WTC11 (cell line): Measurements from ENCODE around the gene L1CAM. TPM values are rescaled to one million over a fixed set of nuclear protein-coding genes. Genes with fewer than 3 reads are reported as not detected.
A peak's percentile ranks its signal among the peaks of the same experiment; 100 is the strongest.

Experiments
- ATAC-seq: fragments of 200-7000 bp; cut with Tn5 transposase; 2 replicates; pipeline ENCODE4 v1.10.0; 2021; ENCODE audit warnings: mild to moderate bottlenecking, moderate library complexity
- CTCF ChIA-PET: fragments of 300-600 bp; sonication (Branson Sonifier 250); formaldehyde crosslinking; loops from one replicate; lab custom pipeline; 2021; ENCODE audit warnings: antibody characterized with exemption; lab: Charles Lee
- POLR2A ChIA-PET: fragments of 350-600 bp; sonication (Branson Sonifier 250); formaldehyde crosslinking; loops from one replicate; lab custom pipeline; 2021; ENCODE audit warnings: antibody characterized with exemption; lab: Charles Lee
- DNase-seq: peaks from one replicate; pipeline ENCODE4 v3.0.0; 2021; ENCODE audit warnings: low spot score
- H3K27ac Mint-ChIP-seq: 2 replicates; pipeline ENCODE4 v1.8.0; 2021; ENCODE audit warnings: mixed read lengths
- H3K27me3 Mint-ChIP-seq: 2 replicates; pipeline ENCODE4 v1.8.0; 2021; ENCODE audit warnings: low read depth, mild to moderate bottlenecking, moderate library complexity, mixed read lengths
- H3K36me3 Mint-ChIP-seq: 2 replicates; pipeline ENCODE4 v1.8.0; 2021; ENCODE audit warnings: mixed read lengths
- H3K4me1 Mint-ChIP-seq: 2 replicates; pipeline ENCODE4 v1.8.0; 2022; ENCODE audit warnings: mixed read lengths
- H3K4me3 Mint-ChIP-seq: 2 replicates; pipeline ENCODE4 v1.8.0; 2021; ENCODE audit warnings: mild to moderate bottlenecking, moderate library complexity, mixed read lengths
- H3K9me3 Mint-ChIP-seq: 2 replicates; pipeline ENCODE4 v1.8.0; 2021; ENCODE audit warnings: mixed read lengths
- AFF4 ChIP-seq: sonication (generic); formaldehyde crosslinking; IDR thresholded peaks from 2 replicates; pipeline ENCODE4 v1.8.1; 2023; ENCODE audit warnings: mild to moderate bottlenecking, missing genetic modification reagents, borderline replicate concordance
- CBFB ChIP-seq: sonication (generic); formaldehyde crosslinking; IDR thresholded peaks from 2 replicates; pipeline ENCODE4 v1.8.1; 2022; ENCODE audit warnings: mild to moderate bottlenecking, low read depth, missing genetic modification reagents
- CTCF ChIP-seq: fragments of 200-600 bp; IDR thresholded peaks from 2 replicates; pipeline ENCODE4 v1.8.0; 2022; ENCODE audit warnings: antibody characterized with exemption
- E2F5 ChIP-seq: sonication (generic); formaldehyde crosslinking; IDR thresholded peaks from 2 replicates; pipeline ENCODE4 v1.8.1; 2022; ENCODE audit warnings: mild to moderate bottlenecking, moderate library complexity, missing genetic modification reagents
- ETV6 ChIP-seq: sonication (generic); formaldehyde crosslinking; IDR thresholded peaks from 2 replicates; pipeline ENCODE4 v1.8.1; 2022; ENCODE audit warnings: mild to moderate bottlenecking, missing genetic modification reagents
- FOXP4 ChIP-seq: sonication (generic); formaldehyde crosslinking; IDR thresholded peaks from 2 replicates; pipeline ENCODE4 v1.8.0; 2022; ENCODE audit warnings: mild to moderate bottlenecking, missing genetic modification reagents
- GTF2I ChIP-seq: fragments of 250-450 bp; sonication (Bioruptor Pico); conservative IDR thresholded peaks from 2 replicates; pipeline ENCODE4 v1.4.0; 2021; ENCODE audit warnings: mild to moderate bottlenecking
- IRF2 ChIP-seq: sonication (generic); formaldehyde crosslinking; IDR thresholded peaks from 2 replicates; pipeline ENCODE4 v1.8.0; 2022; ENCODE audit warnings: low read depth, missing genetic modification reagents, borderline replicate concordance
- JAZF1 ChIP-seq: fragments of 250-450 bp; sonication (Bioruptor Pico); IDR thresholded peaks from 2 replicates; pipeline ENCODE4 v1.9.0; 2021; ENCODE audit warnings: moderate library complexity, mild to moderate bottlenecking, inconsistent platforms
- OVOL2 ChIP-seq: fragments of 250-450 bp; sonication (Bioruptor Pico); IDR thresholded peaks from 2 replicates; pipeline ENCODE4 v1.9.0; 2021; ENCODE audit warnings: mild to moderate bottlenecking, borderline replicate concordance
- SP1 ChIP-seq: sonication (generic); formaldehyde crosslinking; conservative IDR thresholded peaks from 2 replicates; pipeline ENCODE4 v1.8.1; 2022; ENCODE audit warnings: missing genetic modification reagents
- STAT6 ChIP-seq: sonication (generic); formaldehyde crosslinking; conservative IDR thresholded peaks from 2 replicates; pipeline ENCODE4 v1.8.1; 2023; ENCODE audit warnings: mild to moderate bottlenecking, low read depth, missing genetic modification reagents, moderate library complexity
- USF1 ChIP-seq: sonication (generic); formaldehyde crosslinking; IDR thresholded peaks from 2 replicates; pipeline ENCODE4 v1.8.0; 2022; ENCODE audit warnings: mild to moderate bottlenecking, missing genetic modification reagents
- ZBTB21 ChIP-seq: sonication (generic); formaldehyde crosslinking; IDR thresholded peaks from 2 replicates; pipeline ENCODE4 v1.8.1; 2023; ENCODE audit warnings: mild to moderate bottlenecking, missing genetic modification reagents, borderline replicate concordance
- ZBTB43 ChIP-seq: sonication (generic); formaldehyde crosslinking; IDR thresholded peaks from 2 replicates; pipeline ENCODE4 v1.8.1; 2023; ENCODE audit warnings: mild to moderate bottlenecking, missing genetic modification reagents
- ZNF263 ChIP-seq: sonication (generic); formaldehyde crosslinking; IDR thresholded peaks from 2 replicates; pipeline ENCODE4 v1.8.1; 2022; ENCODE audit warnings: low read depth, mild to moderate bottlenecking, moderate library complexity, missing genetic modification reagents
- ZNF281 ChIP-seq: sonication (generic); formaldehyde crosslinking; IDR thresholded peaks from 2 replicates; pipeline ENCODE4 v1.8.0; 2023; ENCODE audit warnings: mild to moderate bottlenecking, missing genetic modification reagents
- ZNF317 ChIP-seq: sonication (generic); formaldehyde crosslinking; IDR thresholded peaks from 2 replicates; pipeline ENCODE4 v1.8.1; 2023; ENCODE audit warnings: low read depth, mild to moderate bottlenecking, moderate library complexity, missing genetic modification reagents, borderline replicate concordance
- total RNA-seq: library from RNA; stranded (reverse); gene quantifications from 3 replicates; pipeline ENCODE4 v1.2.3, GENCODE V29; 2021

Gene L1CAM
- total RNA-seq, 1 experiment from 2014 or later = 40.2 TPM

GRCh38 chrX:153813161-153813560 lies 72.8 kb downstream of the L1CAM start (continued):
- TF ChIP-seq SP1 (CRISPR knock-in tag) = no peak
- TF ChIP-seq ZBTB21 (CRISPR knock-in tag) = no peak
- TF ChIP-seq USF1 (CRISPR knock-in tag) = no peak
- no peak for TF ChIP-seq IRF2 (CRISPR knock-in tag)
- TF ChIP-seq ZBTB43 (CRISPR knock-in tag) = no peak

GRCh38 chrX:153812220-153812619 lies 73.8 kb downstream of the L1CAM start:
- no peak overlapping the region for H3K4me3 Mint-ChIP-seq
- peak; percentile 29; the same call in 1 of the 2 replicates for ATAC-seq
- no peaks in the 10 kb centered on the region for H3K9me3 Mint-ChIP-seq

More at GRCh38 chrX:153812220-153812619, 73.8 kb downstream of the L1CAM start:
- ChIA-PET CTCF (no interaction called here), POLR2A (no interaction called here)
- Mint-ChIP-seq H3K36me3 (peaks cover 3% of the 10 kb centered on the region), H3K27me3 (no peaks in the 10 kb centered on the region), H3K27ac (no peak overlapping the region; the same call in 1 of the 2 replicates), H3K4me1 (peaks cover 50% of the 10 kb centered on the region)
- no peak for TF ChIP-seq ZNF281 (CRISPR knock-in tag)
- no peak for TF ChIP-seq ETV6 (CRISPR knock-in tag)
- no peak for TF ChIP-seq CTCF
- TF ChIP-seq AFF4 = no peak
- TF ChIP-seq ZNF317 (CRISPR knock-in tag) = no peak
- TF ChIP-seq CBFB = no peak
- no peak for TF ChIP-seq GTF2I (CRISPR knock-in tag)
- TF ChIP-seq STAT6 = no peak
- TF ChIP-seq E2F5 (CRISPR knock-in tag) = no peak
- no peak for TF ChIP-seq FOXP4 (CRISPR knock-in tag)
- no peak for TF ChIP-seq OVOL2
- no peak for TF ChIP-seq JAZF1
- no peak for TF ChIP-seq ZNF263 (CRISPR knock-in tag)
- TF ChIP-seq ZBTB21 (CRISPR knock-in tag) = no peak
- DNase-seq = no peak
